ENCODE measurements around the gene OGA.

The OGA gene

GRCh38 chr10:101828766-101829551 is 10.7 kb upstream of the OGA start:
- H3K27ac Mint-ChIP-seq: no peak overlapping the region

GRCh38 chr10:101827919-101828600 is 9.8 kb upstream of the OGA start:
- H3K4me1 Mint-ChIP-seq (ENCODE audit: low read depth): peaks cover 25% of the 10 kb centered on the region
- H3K27me3 Mint-ChIP-seq (ENCODE audit: low read depth): no peaks in the 10 kb centered on the region
- H3K36me3 Mint-ChIP-seq (ENCODE audit: low read depth): peaks cover 3% of the 10 kb centered on the region
- no peaks in the 10 kb centered on the region for H3K9me3 Mint-ChIP-seq
- no peak overlapping the region for H3K4me3 Mint-ChIP-seq
- H3K27ac Mint-ChIP-seq: no peak overlapping the region

More at GRCh38 chr10:101828766-101829551, 10.7 kb upstream of the OGA start:
- H3K36me3 Mint-ChIP-seq (ENCODE audit: low read depth): peaks cover 3% of the 10 kb centered on the region
- H3K4me3 Mint-ChIP-seq: no peak overlapping the region
- H3K4me1 Mint-ChIP-seq (ENCODE audit: low read depth): peaks cover 32% of the 10 kb centered on the region
- H3K9me3 Mint-ChIP-seq: no peaks in the 10 kb centered on the region
- no peaks in the 10 kb centered on the region for H3K27me3 Mint-ChIP-seq (ENCODE audit: low read depth)

GRCh38 chr10:101826852-101827434 is 8.7 kb upstream of the OGA start:
- Mint-ChIP-seq H3K27ac (no peak overlapping the region), H3K4me1 (ENCODE audit: low read depth) (peaks cover 23% of the 10 kb centered on the region)

GRCh38 chr10:101824736-101825135 is 6.5 kb upstream of the OGA start:
- Mint-ChIP-seq H3K4me1 (ENCODE audit: low read depth) (peaks cover 5% of the 10 kb centered on the region), H3K27me3 (ENCODE audit: low read depth) (no peaks in the 10 kb centered on the region), H3K36me3 (ENCODE audit: low read depth) (peaks cover 9% of the 10 kb centered on the region)

More at GRCh38 chr10:101826852-101827434, 8.7 kb upstream of the OGA start:
- Mint-ChIP-seq H3K9me3 (no peaks in the 10 kb centered on the region), H3K36me3 (ENCODE audit: low read depth) (peaks cover 7% of the 10 kb centered on the region), H3K27me3 (ENCODE audit: low read depth) (no peaks in the 10 kb centered on the region), H3K4me3 (no peak overlapping the region)

GRCh38 chr10:101818872-101819633 is 809 bp upstream of the OGA start:
- no peaks in the 10 kb centered on the region for H3K9me3 Mint-ChIP-seq
- peaks cover 20% of the 10 kb centered on the region for H3K36me3 Mint-ChIP-seq (ENCODE audit: low read depth)
- H3K4me1 Mint-ChIP-seq (ENCODE audit: low read depth): peaks cover 26% of the 10 kb centered on the region
- H3K27ac Mint-ChIP-seq: peak overlapping the region; percentile 98
- no peaks in the 10 kb centered on the region for H3K27me3 Mint-ChIP-seq (ENCODE audit: low read depth)
- peak overlapping the region; percentile 98 for H3K4me3 Mint-ChIP-seq

More at GRCh38 chr10:101824736-101825135, 6.5 kb upstream of the OGA start:
- Mint-ChIP-seq H3K27ac (no peak overlapping the region), H3K4me3 (no peak overlapping the region), H3K9me3 (no peaks in the 10 kb centered on the region)

GRCh38 chr10:101817337-101818118 is 716 bp downstream of the OGA start:
- peaks cover 41% of the 10 kb centered on the region for H3K4me1 Mint-ChIP-seq (ENCODE audit: low read depth)
- H3K9me3 Mint-ChIP-seq: no peaks in the 10 kb centered on the region
- H3K4me3 Mint-ChIP-seq: peak overlapping the region; percentile 98
- peaks cover 26% of the 10 kb centered on the region for H3K36me3 Mint-ChIP-seq (ENCODE audit: low read depth)
- peak overlapping the region; percentile 98 for H3K27ac Mint-ChIP-seq
- no peaks in the 10 kb centered on the region for H3K27me3 Mint-ChIP-seq (ENCODE audit: low read depth)

- Mint-ChIP-seq H3K27ac (peak overlapping the region; percentile 98), H3K4me3 (peak overlapping the region; percentile 98), H3K4me1 (ENCODE audit: low read depth) (peaks cover 42% of the 10 kb centered on the region), H3K36me3 (ENCODE audit: low read depth) (peaks cover 24% of the 10 kb centered on the region), H3K27me3 (ENCODE audit: low read depth) (no peaks in the 10 kb centered on the region), H3K9me3 (no peaks in the 10 kb centered on the region)
These were observed 1.3 kb downstream of the OGA start for GRCh38 chr10:101816913-101817336.

- H3K9me3 Mint-ChIP-seq: no peaks in the 10 kb centered on the region
- peak overlapping the region; percentile 98 for H3K27ac Mint-ChIP-seq
- H3K36me3 Mint-ChIP-seq (ENCODE audit: low read depth): peaks cover 23% of the 10 kb centered on the region
- peak overlapping the region; percentile 98 for H3K4me3 Mint-ChIP-seq
- peaks cover 42% of the 10 kb centered on the region for H3K4me1 Mint-ChIP-seq (ENCODE audit: low read depth)
- no peaks in the 10 kb centered on the region for H3K27me3 Mint-ChIP-seq (ENCODE audit: low read depth)
These were observed 1.9 kb downstream of the OGA start for GRCh38 chr10:101816376-101816775.

GRCh38 chr10:101814466-101815071 is 3.7 kb downstream of the OGA start:
- Mint-ChIP-seq H3K27me3 (ENCODE audit: low read depth) (no peaks in the 10 kb centered on the region), H3K27ac (peak overlapping the region; percentile 76), H3K9me3 (no peaks in the 10 kb centered on the region), H3K4me1 (ENCODE audit: low read depth) (peaks cover 46% of the 10 kb centered on the region), H3K36me3 (ENCODE audit: low read depth) (peaks cover 29% of the 10 kb centered on the region), H3K4me3 (peak overlapping the region; percentile 98)

GRCh38 chr10:101812606-101813005 is 5.6 kb downstream of the OGA start:
- no peaks in the 10 kb centered on the region for H3K9me3 Mint-ChIP-seq
- H3K27me3 Mint-ChIP-seq (ENCODE audit: low read depth): no peaks in the 10 kb centered on the region
- H3K27ac Mint-ChIP-seq: no peak overlapping the region
- H3K4me3 Mint-ChIP-seq: no peak overlapping the region
- peaks cover 38% of the 10 kb centered on the region for H3K4me1 Mint-ChIP-seq (ENCODE audit: low read depth)
- H3K36me3 Mint-ChIP-seq (ENCODE audit: low read depth): peaks cover 33% of the 10 kb centered on the region

GRCh38 chr10:101807158-101807557 is 11.1 kb downstream of the OGA start:
- H3K36me3 Mint-ChIP-seq (ENCODE audit: low read depth): peaks cover 31% of the 10 kb centered on the region

GRCh38 chr10:101803511-101803910 is 14.7 kb downstream of the OGA start:
- Mint-ChIP-seq H3K27me3 (ENCODE audit: low read depth) (no peaks in the 10 kb centered on the region), H3K27ac (no peak overlapping the region), H3K36me3 (ENCODE audit: low read depth) (peaks cover 44% of the 10 kb centered on the region), H3K4me3 (no peak overlapping the region), H3K4me1 (ENCODE audit: low read depth) (peaks cover 11% of the 10 kb centered on the region), H3K9me3 (no peaks in the 10 kb centered on the region)

More at GRCh38 chr10:101807158-101807557, 11.1 kb downstream of the OGA start:
- H3K27ac Mint-ChIP-seq: no peak overlapping the region
- H3K27me3 Mint-ChIP-seq (ENCODE audit: low read depth): no peaks in the 10 kb centered on the region
- H3K9me3 Mint-ChIP-seq: no peaks in the 10 kb centered on the region
- H3K4me1 Mint-ChIP-seq (ENCODE audit: low read depth): peaks cover 9% of the 10 kb centered on the region
- no peak overlapping the region for H3K4me3 Mint-ChIP-seq

GRCh38 chr10:101797403-101798059 is 20.7 kb downstream of the OGA start:
- H3K4me1 Mint-ChIP-seq (ENCODE audit: low read depth): peaks cover 13% of the 10 kb centered on the region
- H3K4me3 Mint-ChIP-seq: no peak overlapping the region
- no peaks in the 10 kb centered on the region for H3K9me3 Mint-ChIP-seq
- H3K27ac Mint-ChIP-seq: no peak overlapping the region
- H3K36me3 Mint-ChIP-seq (ENCODE audit: low read depth): peaks cover 65% of the 10 kb centered on the region
- H3K27me3 Mint-ChIP-seq (ENCODE audit: low read depth): no peaks in the 10 kb centered on the region

Measured in T-helper 1 cell treated with Interleukin-12 subunit alpha and Interleukin-12 subunit beta and Interleukin-4 antibody, amounts not matched to agents 30 μg/mL and 1 μg/mL, for 36 hours (primary cell).